Activated CD8-positive, alpha-beta memory T cell treated with anti-CD3 and anti-CD28 coated beads for 4 hours (primary cell): ENCODE data around the gene GABBR2.

Experiments used
- DNase-seq, 2 donors: peaks; one replicate each; pipeline ENCODE4 v3.0.0-alpha.2; 2020; ENCODE audit warnings: low read depth in 2 of 2

GABBR2 gene

DNA sequence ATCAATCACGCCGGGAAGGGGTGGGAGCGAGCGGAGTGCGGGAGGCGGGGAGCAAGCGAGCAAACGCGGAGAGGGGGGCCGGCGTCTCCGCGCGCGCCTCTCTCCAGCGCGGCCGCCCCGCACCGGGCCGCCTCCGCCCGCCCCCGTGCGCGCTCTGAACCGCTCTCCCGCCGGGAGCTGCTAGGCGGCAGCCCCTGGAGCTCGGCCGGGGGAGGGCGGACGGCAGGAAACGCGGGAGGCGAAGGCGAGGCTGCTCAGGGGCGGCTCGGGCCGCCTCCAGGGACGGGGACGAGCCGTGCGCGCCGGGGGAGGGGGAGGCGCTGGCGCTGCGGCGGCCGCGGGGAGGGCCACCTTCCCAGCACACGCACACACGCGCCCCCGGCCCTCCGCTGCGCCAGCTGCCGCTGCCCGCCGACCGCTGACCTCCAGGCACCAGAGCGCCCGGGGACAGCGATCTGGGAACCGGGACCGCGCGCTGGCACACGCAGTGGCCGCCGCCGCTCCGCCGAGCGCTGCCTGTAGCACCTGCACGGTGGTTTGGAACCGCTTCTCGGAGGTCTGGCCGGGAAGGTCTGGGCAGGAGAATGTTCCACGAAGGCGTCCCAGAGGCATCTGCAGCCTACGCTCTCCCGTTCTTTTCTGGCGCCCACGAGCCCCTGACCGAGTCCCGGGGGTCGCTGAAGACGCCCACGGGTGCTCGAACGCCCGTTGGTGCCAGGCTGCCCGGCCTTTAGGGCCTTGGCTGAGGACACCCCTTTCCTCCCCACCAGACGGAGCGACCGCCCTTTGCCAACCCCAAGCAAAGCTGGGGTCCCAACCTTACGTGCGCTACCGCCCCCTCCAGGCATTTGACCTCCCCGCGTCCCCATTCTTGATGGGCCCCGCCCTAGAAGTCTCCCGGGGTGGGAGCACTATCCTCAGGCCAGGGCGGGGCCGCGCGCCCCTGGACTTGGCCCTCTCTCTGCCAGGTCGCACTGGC, at the start of gene GABBR2:
Gene GABBR2, minus strand, starts transcription at position 3 of the 979 bp plus-strand sequence. CDS start 198 bp downstream, outside the sequence.
- no peak for DNase-seq

DNA sequence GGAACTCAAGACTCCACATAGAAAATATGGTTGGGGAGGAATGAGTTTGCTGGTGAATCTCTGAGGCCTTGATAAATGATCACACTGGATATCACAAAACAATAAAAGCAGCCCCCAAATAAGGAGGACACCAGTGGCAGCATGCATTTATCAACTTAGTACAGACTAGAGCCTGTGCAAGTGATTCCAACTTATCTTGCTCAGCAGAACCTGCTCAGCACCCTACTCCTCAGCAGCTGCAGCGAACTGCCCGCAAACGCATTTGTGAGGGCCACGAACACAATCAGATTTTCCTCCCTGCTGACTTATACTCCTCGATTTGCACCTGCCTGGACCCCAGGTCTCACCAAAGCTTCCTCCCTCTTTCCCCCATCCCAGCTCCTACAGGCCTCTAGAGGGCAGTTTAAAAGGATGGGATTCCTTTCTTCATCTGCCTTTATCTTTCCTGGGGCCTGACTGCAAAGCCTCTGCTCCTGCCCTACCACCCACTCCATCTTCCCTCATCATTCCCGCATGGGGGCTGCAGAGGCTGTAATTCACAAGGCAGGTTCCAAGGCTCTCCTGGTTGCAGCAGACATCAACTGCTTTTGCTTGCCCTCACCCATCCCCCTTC, 46.4 kb upstream of the GABBR2 start:
- no peak for DNase-seq

DNA sequence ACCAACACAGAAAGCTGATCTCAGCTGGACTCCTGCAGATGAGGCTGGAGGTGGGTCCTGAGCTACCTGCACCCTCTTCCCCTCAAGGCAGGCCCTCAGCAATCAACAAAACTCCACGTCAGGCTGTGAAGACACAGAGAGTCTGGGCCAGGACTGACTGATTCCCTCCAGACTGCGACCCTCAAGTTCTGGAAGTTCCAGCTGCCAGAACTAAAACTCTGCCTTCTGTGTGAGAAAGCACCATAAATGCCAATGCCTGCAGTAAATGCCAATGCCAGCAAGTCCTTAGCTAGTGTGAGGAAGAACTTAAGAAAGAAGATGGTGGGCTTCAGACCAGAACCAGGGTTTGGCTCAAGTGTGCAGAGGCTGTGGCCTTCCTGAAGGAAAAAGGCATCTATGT, 42.5 kb upstream of the GABBR2 start:
- no peak for DNase-seq

DNA sequence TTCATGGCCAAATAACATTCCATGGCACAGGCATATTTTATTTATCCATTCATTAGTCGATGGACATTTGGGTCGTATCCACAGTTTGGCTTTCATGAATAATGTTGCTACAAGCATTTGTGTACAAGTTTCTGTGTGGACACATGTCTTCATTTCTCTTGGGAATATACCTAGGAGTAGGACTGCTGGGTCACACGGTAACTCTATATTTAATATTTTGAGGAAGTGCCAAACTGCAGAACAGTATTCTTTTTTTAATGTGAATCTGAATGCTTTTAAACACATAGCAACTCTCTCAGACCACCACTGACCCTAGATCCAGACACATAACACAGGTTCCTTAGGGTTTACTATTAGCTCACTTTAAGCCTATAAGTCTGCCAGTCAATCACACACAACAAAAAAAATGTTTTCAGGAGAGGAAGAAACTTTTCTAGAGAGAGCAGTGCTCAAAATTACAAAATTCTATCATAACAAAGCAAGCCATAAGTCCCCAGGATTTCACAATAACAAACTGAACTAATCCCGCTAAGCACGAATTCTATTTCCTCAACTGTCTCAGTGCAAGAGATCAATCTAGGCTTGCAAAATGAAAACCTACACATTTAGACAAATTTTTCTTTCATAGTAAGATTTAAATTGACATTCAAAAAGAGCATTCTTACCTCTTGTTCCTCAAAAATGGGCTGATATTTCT, 41.8 kb upstream of the GABBR2 start:
- no peak for DNase-seq

DNA sequence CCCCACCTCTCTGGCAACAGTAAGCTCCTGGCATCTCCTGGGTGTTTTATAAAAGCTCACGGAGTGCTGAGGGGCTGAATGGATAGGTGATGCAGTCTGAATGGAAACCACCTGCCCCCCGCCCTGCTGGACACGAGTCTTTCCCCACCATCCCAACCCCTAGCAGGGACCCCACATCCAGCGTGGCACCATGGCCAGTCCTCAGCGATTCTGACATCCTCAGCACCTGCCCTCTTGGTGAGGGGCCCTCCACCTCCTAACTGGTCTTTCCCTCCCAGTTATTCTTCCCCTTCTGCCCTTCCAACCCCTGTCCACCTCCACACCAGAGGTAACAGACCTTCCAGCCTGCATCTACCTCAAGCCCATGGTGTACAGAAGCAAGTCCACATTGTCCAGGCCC, 38.7 kb upstream of the GABBR2 start:
- DNase-seq, result no peak

- DNase-seq, result no peak
These were observed 36.7 kb upstream of the GABBR2 start for GRCh38 chr9:98745470-98745869.

DNA sequence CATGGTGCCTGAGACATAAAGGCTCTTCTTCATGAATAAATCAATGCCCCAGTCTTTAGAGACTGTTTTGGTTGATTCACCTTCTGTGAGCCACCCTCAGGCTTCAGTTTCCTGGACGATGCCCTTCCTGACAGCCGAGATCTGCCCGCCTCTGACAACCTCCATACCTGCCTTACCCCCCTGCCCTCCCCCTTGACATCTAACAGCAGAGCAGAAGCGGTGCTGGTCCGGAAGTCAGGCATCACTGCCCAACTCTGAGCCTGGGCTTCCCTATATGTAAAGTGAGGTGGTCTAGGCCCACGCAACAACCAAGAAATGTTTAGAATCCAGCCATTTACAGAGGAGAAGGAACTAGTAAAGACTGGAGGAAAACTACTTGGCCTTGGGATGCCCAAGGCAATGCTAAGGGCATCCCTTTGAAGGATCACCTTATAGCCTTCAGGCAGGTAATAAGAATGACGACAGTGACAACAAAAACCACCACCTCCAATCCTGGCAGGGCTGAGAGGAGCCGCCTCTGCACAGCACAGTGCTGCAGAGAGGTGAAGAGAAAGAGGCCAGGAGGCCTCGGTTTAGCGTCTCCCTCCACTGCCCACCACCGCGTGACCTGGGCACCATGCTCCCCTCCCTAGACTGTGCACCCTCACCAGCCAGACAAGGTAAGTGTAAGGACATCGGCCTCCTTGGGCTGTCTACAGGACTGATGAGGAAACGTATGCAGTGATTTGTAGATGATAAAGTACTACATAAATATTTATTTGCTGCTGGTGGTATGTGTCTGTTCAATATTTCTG, 35.3 kb upstream of the GABBR2 start:
- DNase-seq, result no peak

- DNase-seq, result no peak
These were observed 34.6 kb upstream of the GABBR2 start for GRCh38 chr9:98743329-98743728.

GRCh38 chr9:98742325-98743280, 33.9 kb upstream of the GABBR2 start:
- no peak for DNase-seq

GRCh38 chr9:98740226-98740881, 31.6 kb upstream of the GABBR2 start:
- no peak for DNase-seq

GRCh38 chr9:98738741-98739140, 30.0 kb upstream of the GABBR2 start:
- no peak for DNase-seq

DNA sequence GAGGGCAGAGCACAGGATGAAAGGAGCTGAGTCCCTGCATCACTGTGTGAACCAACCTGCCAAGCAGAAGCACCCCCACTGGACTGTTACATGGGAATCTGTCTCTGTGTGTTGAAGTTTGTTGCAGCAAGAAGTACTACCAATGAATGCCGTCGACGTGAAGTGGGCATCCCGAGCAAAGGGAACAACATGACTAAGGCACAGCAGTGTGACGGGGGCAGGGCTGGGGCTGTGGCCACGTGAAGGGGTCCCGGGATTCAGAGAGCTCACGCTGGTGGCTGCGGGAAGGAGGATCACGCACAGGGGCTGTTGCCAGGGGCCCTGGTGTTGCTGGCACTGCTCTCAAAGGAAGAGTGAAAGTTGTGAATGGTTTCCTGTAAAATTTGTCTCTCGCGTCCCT, 27.5 kb upstream of the GABBR2 start:
- DNase-seq, result no peak

DNA sequence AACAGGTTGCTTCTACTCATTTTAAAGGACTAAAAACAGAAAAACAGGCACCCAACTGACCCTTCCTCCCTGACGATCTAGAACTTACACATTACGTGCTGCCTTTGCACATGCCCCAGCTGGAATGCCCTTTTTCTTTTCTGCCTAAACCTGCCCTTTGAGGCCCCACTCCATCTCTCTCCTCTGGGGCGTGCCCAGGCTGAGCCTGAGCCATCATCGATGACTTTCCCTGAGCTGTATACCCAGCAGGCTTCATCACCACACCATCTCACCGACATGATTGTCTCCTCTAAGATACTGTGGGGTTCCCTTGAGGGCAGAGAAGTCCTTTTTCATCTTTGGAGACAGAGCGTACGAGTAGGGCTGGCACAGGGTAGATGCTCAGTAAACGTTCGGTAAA, 24.1 kb upstream of the GABBR2 start:
- DNase-seq, result no peak

- DNase-seq, result no peak
These were observed 23.4 kb upstream of the GABBR2 start for GRCh38 chr9:98732091-98732490.

- no peak for DNase-seq
These were observed 22.1 kb upstream of the GABBR2 start for GRCh38 chr9:98730871-98731270.

DNA sequence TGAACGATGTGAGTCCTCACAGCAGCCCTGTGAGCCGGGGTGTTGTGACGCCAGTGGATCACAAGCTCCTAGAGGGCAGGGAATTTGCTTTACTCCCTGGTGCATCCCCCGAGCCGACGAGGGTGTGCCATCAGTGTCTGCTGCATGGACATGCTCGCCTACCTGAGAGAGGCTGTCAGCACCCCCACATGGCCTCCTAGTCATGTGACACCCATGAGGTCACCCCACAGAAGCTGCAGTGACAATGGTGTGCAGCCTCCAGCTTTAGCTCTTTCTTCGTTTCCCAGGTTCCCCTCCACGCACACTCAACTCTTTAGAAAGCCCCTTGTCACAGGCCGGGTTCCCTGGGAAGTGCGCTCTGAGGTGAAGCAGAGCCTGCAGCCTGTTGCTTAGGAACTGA, 19.8 kb upstream of the GABBR2 start:
- no peak for DNase-seq

GRCh38 chr9:98727428-98727827, 18.7 kb upstream of the GABBR2 start:
- DNase-seq, result no peak

- DNase-seq, result no peak
These were observed 18.0 kb upstream of the GABBR2 start for GRCh38 chr9:98726735-98727134.

- DNase-seq, result no peak
These were observed 16.2 kb upstream of the GABBR2 start for GRCh38 chr9:98724810-98725530.
